22Rv1 (cell line): Measurements from ENCODE around the gene ATP13A2.

Experiments
- ZFX ChIP-seq: fragments of 450-650 bp; IDR thresholded peaks from 2 replicates; pipeline ENCODE4 v1.6.1; 2017; ENCODE audit warnings: antibody characterized with exemption, borderline replicate concordance
- TF ChIP-seq, protein P1 (sequence below): fragments of 450-650 bp; IDR thresholded peaks from 2 replicates; pipeline ENCODE4 v1.5.1; 2017; ENCODE audit warnings: mild to moderate bottlenecking

DNA sequence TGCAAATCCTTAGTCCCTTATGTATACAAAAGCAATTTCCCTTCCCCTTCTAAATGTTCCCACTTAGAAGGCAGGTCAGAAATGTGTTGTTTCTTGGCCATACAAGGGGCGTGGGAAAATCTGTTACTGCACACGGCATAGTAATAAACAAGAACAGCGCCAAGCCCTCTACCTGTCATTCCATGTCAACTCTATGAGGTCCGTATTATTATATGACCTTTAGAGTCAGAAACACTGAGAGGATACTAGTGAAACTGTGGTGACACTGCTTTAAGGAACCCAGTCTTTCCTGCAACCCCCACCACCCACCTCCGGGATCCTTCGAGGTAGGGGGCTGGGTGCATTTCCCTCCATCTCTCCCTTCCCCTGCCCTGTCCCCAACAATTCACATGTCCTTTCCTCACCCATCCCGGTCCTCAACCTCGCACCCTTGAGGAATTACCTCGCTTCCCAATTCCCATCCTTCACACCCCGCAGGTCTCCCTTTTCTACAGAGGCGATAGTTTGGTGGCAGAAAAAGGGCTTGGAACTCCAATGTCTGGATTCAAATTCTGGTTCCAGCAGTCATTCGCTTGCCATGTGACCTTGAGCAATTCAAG, 41.5 kb upstream of the ATP13A2 start:
- TF ChIP-seq, protein P1, sequence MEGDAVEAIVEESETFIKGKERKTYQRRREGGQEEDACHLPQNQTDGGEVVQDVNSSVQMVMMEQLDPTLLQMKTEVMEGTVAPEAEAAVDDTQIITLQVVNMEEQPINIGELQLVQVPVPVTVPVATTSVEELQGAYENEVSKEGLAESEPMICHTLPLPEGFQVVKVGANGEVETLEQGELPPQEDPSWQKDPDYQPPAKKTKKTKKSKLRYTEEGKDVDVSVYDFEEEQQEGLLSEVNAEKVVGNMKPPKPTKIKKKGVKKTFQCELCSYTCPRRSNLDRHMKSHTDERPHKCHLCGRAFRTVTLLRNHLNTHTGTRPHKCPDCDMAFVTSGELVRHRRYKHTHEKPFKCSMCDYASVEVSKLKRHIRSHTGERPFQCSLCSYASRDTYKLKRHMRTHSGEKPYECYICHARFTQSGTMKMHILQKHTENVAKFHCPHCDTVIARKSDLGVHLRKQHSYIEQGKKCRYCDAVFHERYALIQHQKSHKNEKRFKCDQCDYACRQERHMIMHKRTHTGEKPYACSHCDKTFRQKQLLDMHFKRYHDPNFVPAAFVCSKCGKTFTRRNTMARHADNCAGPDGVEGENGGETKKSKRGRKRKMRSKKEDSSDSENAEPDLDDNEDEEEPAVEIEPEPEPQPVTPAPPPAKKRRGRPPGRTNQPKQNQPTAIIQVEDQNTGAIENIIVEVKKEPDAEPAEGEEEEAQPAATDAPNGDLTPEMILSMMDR = no peak
- no peak for TF ChIP-seq ZFX
